DND-41 (cell line): Measurements from ENCODE around the gene ZNF367.

Source experiments
- ATAC-seq: fragments of 200-7000 bp; cut with Tn5 transposase; 3 replicates; pipeline ENCODE4 v1.9.1; 2021; ENCODE audit warnings: low read depth; ENCODE audit not compliant: insufficient read depth
- DNase-seq: peaks from one replicate; pipeline ENCODE4 v3.0.0-alpha.2; 2020
- H2AFZ ChIP-seq: 2 replicates; pipeline ENCODE4 v1.6.0; 2012; ENCODE audit warnings: low read depth, low read length
- H3K27ac ChIP-seq: 2 replicates; pipeline ENCODE4 v1.5.1; 2012; ENCODE audit warnings: low read length, inconsistent platforms
- H3K27me3 ChIP-seq: fragments of 200-600 bp; sonication (generic); 2 replicates; pipeline ENCODE4 v1.6.0; 2012; ENCODE audit warnings: low read length, mild to moderate bottlenecking, inconsistent platforms; ENCODE audit not compliant: insufficient read depth, poor library complexity
- H3K36me3 ChIP-seq: 2 replicates; pipeline ENCODE4 v1.5.1; 2012; ENCODE audit warnings: low read length, inconsistent platforms; ENCODE audit not compliant: insufficient read depth
- H3K4me1 ChIP-seq: 2 replicates; pipeline ENCODE4 v1.5.1; 2012; ENCODE audit warnings: mild to moderate bottlenecking, low read length; ENCODE audit not compliant: insufficient read depth
- H3K4me2 ChIP-seq: 2 replicates; pipeline ENCODE4 v1.6.0; 2012; ENCODE audit warnings: mild to moderate bottlenecking, moderate library complexity, low read length, inconsistent platforms; ENCODE audit not compliant: insufficient read depth
- H3K4me3 ChIP-seq, 2 experiments: fragments of 200-600 bp in 1 of 2; shearing (Covaris generic) in 1 of 2; 2 replicates each; pipeline ENCODE4 v1.5.1; 2012 to 2016; ENCODE audit warnings: inconsistent platforms in 2 of 2, low read length in 2 of 2, mild to moderate bottlenecking in 2 of 2, low read depth in 1 of 2, moderate library complexity in 1 of 2
- H3K79me2 ChIP-seq: 2 replicates; pipeline ENCODE4 v1.6.0; 2012; ENCODE audit warnings: low read length, inconsistent platforms; ENCODE audit not compliant: insufficient read depth
- H3K9ac ChIP-seq: 2 replicates; pipeline ENCODE4 v1.6.0; 2012; ENCODE audit warnings: low read depth, mild to moderate bottlenecking, inconsistent platforms, low read length, moderate library complexity
- H3K9me3 ChIP-seq: 2 replicates; pipeline ENCODE4 v1.5.1; 2012; ENCODE audit warnings: low read length, moderate library complexity, mild to moderate bottlenecking, inconsistent platforms; ENCODE audit not compliant: insufficient read depth, severe bottlenecking
- H4K20me1 ChIP-seq: 2 replicates; pipeline ENCODE4 v1.6.0; 2012; ENCODE audit warnings: low read length; ENCODE audit not compliant: insufficient read depth
- CTCF ChIP-seq: IDR thresholded peaks from 2 replicates; pipeline ENCODE4 v1.5.1; 2012; ENCODE audit warnings: borderline replicate concordance, low read length, moderate library complexity, mild to moderate bottlenecking; ENCODE audit not compliant: poor library complexity, severe bottlenecking; ENCODE audit errors: extremely low read depth
- EZH2 ChIP-seq: IDR thresholded peaks from 3 replicates; pipeline ENCODE4 v1.6.1; 2012; ENCODE audit warnings: borderline replicate concordance, low read depth, mild to moderate bottlenecking, moderate library complexity, low read length, inconsistent platforms; ENCODE audit not compliant: severe bottlenecking

ZNF367 gene

GRCh38 chr9:96429732-96430131 lies 11.6 kb upstream of the ZNF367 start:
- TF ChIP-seq CTCF (no peak), EZH2 (no peak)

GRCh38 chr9:96425500-96426169 lies 7.5 kb upstream of the ZNF367 start:
- ATAC-seq (no peak), DNase-seq (no peak)
- Histone ChIP-seq H3K4me1 (peaks cover 5% of the 10 kb centered on the region), H3K4me3 (no peak overlapping the region), H3K79me2 (no peaks in the 10 kb centered on the region), H2AFZ (no peak overlapping the region), H3K9ac (no peak overlapping the region), H3K27me3 (no peaks in the 10 kb centered on the region), H4K20me1 (no peaks in the 10 kb centered on the region), H3K4me2 (no peak overlapping the region), H3K9me3 (no peaks in the 10 kb centered on the region), H3K36me3 (no peaks in the 10 kb centered on the region), H3K27ac (no peak overlapping the region)
- TF ChIP-seq EZH2 (no peak), CTCF (no peak)

More at GRCh38 chr9:96429732-96430131, 11.6 kb upstream of the ZNF367 start:
- Histone ChIP-seq H3K27ac (no peak overlapping the region), H2AFZ (no peak overlapping the region), H3K9ac (no peak overlapping the region), H3K79me2 (no peaks in the 10 kb centered on the region), H3K27me3 (no peaks in the 10 kb centered on the region), H3K4me2 (no peak overlapping the region), H3K4me1 (no peaks in the 10 kb centered on the region), H3K36me3 (no peaks in the 10 kb centered on the region), H4K20me1 (no peaks in the 10 kb centered on the region), H3K4me3 (no peak overlapping the region), H3K9me3 (no peaks in the 10 kb centered on the region)
- ATAC-seq (no peak), DNase-seq (no peak)

- TF ChIP-seq CTCF (no peak), EZH2 (no peak)
- Histone ChIP-seq H3K4me3 (no peak overlapping the region), H3K27ac (no peak overlapping the region), H3K4me1 (peaks cover 19% of the 10 kb centered on the region), H3K27me3 (no peaks in the 10 kb centered on the region), H3K9me3 (no peaks in the 10 kb centered on the region), H3K79me2 (no peaks in the 10 kb centered on the region), H3K4me2 (no peak overlapping the region), H4K20me1 (no peaks in the 10 kb centered on the region), H2AFZ (no peak overlapping the region), H3K9ac (no peak overlapping the region), H3K36me3 (no peaks in the 10 kb centered on the region)
- no peak for DNase-seq
- no peak for ATAC-seq
Observed at GRCh38 chr9:96423985-96424336, 5.8 kb upstream of the ZNF367 start.
